ENCODE results near the gene SPECC1.

The SPECC1 gene

DNA sequence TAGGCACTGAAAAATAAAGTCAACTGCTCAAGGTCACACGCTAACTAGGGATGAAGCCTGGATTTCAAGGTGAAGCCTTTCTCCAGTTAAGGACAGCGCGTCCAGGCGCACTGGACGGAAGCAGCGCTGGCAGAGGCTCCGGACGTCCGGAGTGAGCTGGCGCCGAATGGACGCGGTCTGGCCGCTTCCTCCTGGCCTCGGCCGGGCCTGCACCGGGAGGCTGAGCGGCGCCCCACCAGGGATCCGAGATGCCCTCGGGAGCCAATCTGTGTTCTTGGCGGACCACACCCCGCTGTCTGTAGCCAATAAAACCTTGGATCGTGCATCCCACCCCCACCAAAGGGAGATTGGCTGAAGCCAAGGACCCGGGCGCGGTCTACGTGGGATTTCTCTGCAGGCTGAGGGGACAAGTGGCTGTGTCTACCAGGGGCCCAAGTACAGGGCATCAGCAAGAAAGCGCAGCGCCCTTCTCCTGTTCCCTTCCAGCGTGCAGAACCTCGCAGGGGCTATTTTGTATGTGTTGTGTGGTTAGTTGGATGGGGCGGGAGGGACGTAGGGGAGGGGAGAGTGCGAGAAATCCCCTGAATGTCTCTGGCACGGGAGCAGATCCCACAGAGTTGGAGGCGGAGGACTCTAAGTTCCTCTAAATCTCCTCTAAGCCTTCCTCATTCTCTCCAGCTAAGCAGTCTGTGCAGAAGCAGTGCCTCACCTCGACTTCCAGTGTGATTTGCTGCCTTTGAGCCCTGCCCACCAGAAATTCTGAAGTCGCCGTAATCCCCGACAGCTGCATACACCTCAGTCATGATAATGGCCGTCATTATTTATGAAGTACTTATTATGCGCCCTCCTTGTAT, 29.0 kb upstream of the SPECC1 start:
- no peak overlapping the region for H2BK12ac ChIP-seq (ENCODE audit: low read length in 2 of 2)
- peaks cover 11% of the 10 kb centered on the region for H3K4me1 ChIP-seq (ENCODE audit: control insufficient read depth, insufficient read depth, low read depth, low read length)
- H3K9me3 ChIP-seq (ENCODE audit: control insufficient read depth, low read length), result no peaks in the 10 kb centered on the region
- H3K4ac ChIP-seq (ENCODE audit: low read depth in 1 of 2, low read length in 2 of 2), result no peak overlapping the region
- H4K8ac ChIP-seq (ENCODE audit: low read length), result no peak overlapping the region
- H2BK120ac ChIP-seq (ENCODE audit: low read depth, low read length), result no peak overlapping the region
- no peak overlapping the region for H3K9ac ChIP-seq (ENCODE audit: low read length)
- H3K36me3 ChIP-seq (ENCODE audit: control insufficient read depth in 1 of 2, insufficient read depth in 2 of 2, low read depth in 1 of 2, low read length in 2 of 2), result peaks cover 0 to 5% of the 10 kb centered on the region in 2 experiments
- H2AK5ac ChIP-seq (ENCODE audit: low read length, severe bottlenecking), result no peak overlapping the region
- H3K4me2 ChIP-seq (ENCODE audit: low read length, poor library complexity, severe bottlenecking), result no peak overlapping the region
- H3K4me3 ChIP-seq (ENCODE audit: insufficient read depth in 1 of 2, low read depth in 1 of 2, low read length in 2 of 2), result no peak overlapping the region
- H2BK5ac ChIP-seq (ENCODE audit: low read depth, low read length, poor library complexity, severe bottlenecking), result no peak overlapping the region
- no peak overlapping the region for H4K91ac ChIP-seq (ENCODE audit: low read length)
- no peak overlapping the region for H3K14ac ChIP-seq (ENCODE audit: low read length in 2 of 2)
- H2AFZ ChIP-seq (ENCODE audit: low read depth, low read length), result no peak overlapping the region
- 94% methylated on average over 37 of the region's 43 CpGs for WGBS
- peaks cover 4% of the 10 kb centered on the region for H3K79me1 ChIP-seq (replicated peaks; ENCODE audit: low read length, poor library complexity, severe bottlenecking)
- H3K18ac ChIP-seq (ENCODE audit: low read depth in 1 of 2, low read length in 2 of 2), result no peak overlapping the region
- H3K23ac ChIP-seq (ENCODE audit: low read length in 2 of 2), result no peak overlapping the region
- no peak overlapping the region for H2BK15ac ChIP-seq (ENCODE audit: low read depth, poor library complexity, severe bottlenecking)
- H3K27ac ChIP-seq (ENCODE audit: low read length, poor library complexity, severe bottlenecking), result no peak overlapping the region
- no peak for DNase-seq
- H3K27me3 ChIP-seq (ENCODE audit: control insufficient read depth in 1 of 2, insufficient read depth in 1 of 2, low read length in 2 of 2), result no peaks in the 10 kb centered on the region

GRCh38 chr17:19986941-19987861, 22.0 kb upstream of the SPECC1 start:
- no peaks in the 10 kb centered on the region for H3K36me3 ChIP-seq (ENCODE audit: control insufficient read depth in 1 of 2, insufficient read depth in 2 of 2, low read depth in 1 of 2, low read length in 2 of 2)
- no peak overlapping the region for H3K4ac ChIP-seq (ENCODE audit: low read depth in 1 of 2, low read length in 2 of 2)
- no peak overlapping the region for H2BK120ac ChIP-seq (ENCODE audit: low read depth, low read length)
- H3K4me2 ChIP-seq (ENCODE audit: low read length, poor library complexity, severe bottlenecking), result no peak overlapping the region
- no peak overlapping the region for H3K27ac ChIP-seq (ENCODE audit: low read length, poor library complexity, severe bottlenecking)
- no peak overlapping the region for H2AK5ac ChIP-seq (ENCODE audit: low read length, severe bottlenecking)
- no peak for DNase-seq
- no peak overlapping the region for H2BK15ac ChIP-seq (ENCODE audit: low read depth, poor library complexity, severe bottlenecking)
- no peak overlapping the region for H2AFZ ChIP-seq (ENCODE audit: low read depth, low read length)
- no peaks in the 10 kb centered on the region for H3K9me3 ChIP-seq (ENCODE audit: control insufficient read depth, low read length)
- peak overlapping the region in 1 of 2 experiments; percentile 21 for H3K18ac ChIP-seq (ENCODE audit: low read depth in 1 of 2, low read length in 2 of 2)
- no peak overlapping the region for H2BK5ac ChIP-seq (ENCODE audit: low read depth, low read length, poor library complexity, severe bottlenecking)
- H3K9ac ChIP-seq (ENCODE audit: low read length), result no peak overlapping the region
- no peak overlapping the region for H3K4me3 ChIP-seq (ENCODE audit: insufficient read depth in 1 of 2, low read depth in 1 of 2, low read length in 2 of 2)
- no peak overlapping the region for H2BK12ac ChIP-seq (ENCODE audit: low read length in 2 of 2)
- WGBS, result 65% methylated on average over 10 of the region's 13 CpGs
- no peaks in the 10 kb centered on the region for H3K4me1 ChIP-seq (ENCODE audit: control insufficient read depth, insufficient read depth, low read depth, low read length)
- H3K14ac ChIP-seq (ENCODE audit: low read length in 2 of 2), result no peak overlapping the region
- peak overlapping the region; percentile 80 for H4K8ac ChIP-seq (ENCODE audit: low read length)
- H3K79me1 ChIP-seq (replicated peaks; ENCODE audit: low read length, poor library complexity, severe bottlenecking), result no peaks in the 10 kb centered on the region
- peaks cover 13 to 18% of the 10 kb centered on the region in 2 experiments for H3K27me3 ChIP-seq (ENCODE audit: control insufficient read depth in 1 of 2, insufficient read depth in 1 of 2, low read length in 2 of 2)
- no peak overlapping the region for H4K91ac ChIP-seq (ENCODE audit: low read length)
- no peak overlapping the region for H3K23ac ChIP-seq (ENCODE audit: low read length in 2 of 2)

DNA sequence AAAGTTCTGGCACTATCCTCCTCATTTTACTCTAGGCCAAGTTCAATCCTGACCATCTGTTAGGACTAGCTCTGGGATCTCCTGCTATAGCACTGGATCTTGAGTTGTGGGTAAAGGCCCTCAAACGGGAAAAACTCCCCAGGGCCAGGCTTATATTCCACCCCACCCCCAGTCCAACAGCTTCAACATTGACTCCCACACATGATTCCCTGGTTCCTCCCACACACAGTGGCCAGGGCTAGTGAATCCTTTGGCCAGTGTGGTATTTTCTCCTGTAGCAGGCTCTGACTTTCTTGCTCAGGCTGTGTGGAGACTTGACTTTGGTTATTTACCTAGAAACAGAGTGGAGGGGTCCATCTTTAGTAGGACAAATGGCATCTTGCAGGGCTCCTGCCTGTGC, 21.3 kb upstream of the SPECC1 start:
- H3K4ac ChIP-seq (ENCODE audit: low read depth in 1 of 2, low read length in 2 of 2), result no peak overlapping the region
- H2BK15ac ChIP-seq (ENCODE audit: low read depth, poor library complexity, severe bottlenecking), result no peak overlapping the region
- no peak overlapping the region for H2AFZ ChIP-seq (ENCODE audit: low read depth, low read length)
- no peaks in the 10 kb centered on the region for H3K9me3 ChIP-seq (ENCODE audit: control insufficient read depth, low read length)
- H3K36me3 ChIP-seq (ENCODE audit: control insufficient read depth in 1 of 2, insufficient read depth in 2 of 2, low read depth in 1 of 2, low read length in 2 of 2), result no peaks in the 10 kb centered on the region
- DNase-seq, result no peak
- H3K79me1 ChIP-seq (replicated peaks; ENCODE audit: low read length, poor library complexity, severe bottlenecking), result no peaks in the 10 kb centered on the region
- H3K27ac ChIP-seq (ENCODE audit: low read length, poor library complexity, severe bottlenecking), result no peak overlapping the region
- no peak overlapping the region for H3K9ac ChIP-seq (ENCODE audit: low read length)
- H4K91ac ChIP-seq (ENCODE audit: low read length), result no peak overlapping the region
- H3K4me3 ChIP-seq (ENCODE audit: insufficient read depth in 1 of 2, low read depth in 1 of 2, low read length in 2 of 2), result no peak overlapping the region
- no peak overlapping the region for H2BK120ac ChIP-seq (ENCODE audit: low read depth, low read length)
- no peak overlapping the region for H3K18ac ChIP-seq (ENCODE audit: low read depth in 1 of 2, low read length in 2 of 2)
- no peak overlapping the region for H2AK5ac ChIP-seq (ENCODE audit: low read length, severe bottlenecking)
- no peak overlapping the region for H3K14ac ChIP-seq (ENCODE audit: low read length in 2 of 2)
- no peak overlapping the region for H4K8ac ChIP-seq (ENCODE audit: low read length)
- no peak overlapping the region for H2BK12ac ChIP-seq (ENCODE audit: low read length in 2 of 2)
- peaks cover under 1% of the 10 kb centered on the region for H3K4me1 ChIP-seq (ENCODE audit: control insufficient read depth, insufficient read depth, low read depth, low read length)
- peaks cover 13 to 18% of the 10 kb centered on the region in 2 experiments for H3K27me3 ChIP-seq (ENCODE audit: control insufficient read depth in 1 of 2, insufficient read depth in 1 of 2, low read length in 2 of 2)
- WGBS, result 80% methylated on average over 1 of the region's 1 CpG
- no peak overlapping the region for H3K4me2 ChIP-seq (ENCODE audit: low read length, poor library complexity, severe bottlenecking)
- no peak overlapping the region for H2BK5ac ChIP-seq (ENCODE audit: low read depth, low read length, poor library complexity, severe bottlenecking)
- H3K23ac ChIP-seq (ENCODE audit: low read length in 2 of 2), result no peak overlapping the region

All from mesenchymal stem cell (in vitro differentiated cells and primary cell).